ENCODE data around the gene TK2.

DNA sequence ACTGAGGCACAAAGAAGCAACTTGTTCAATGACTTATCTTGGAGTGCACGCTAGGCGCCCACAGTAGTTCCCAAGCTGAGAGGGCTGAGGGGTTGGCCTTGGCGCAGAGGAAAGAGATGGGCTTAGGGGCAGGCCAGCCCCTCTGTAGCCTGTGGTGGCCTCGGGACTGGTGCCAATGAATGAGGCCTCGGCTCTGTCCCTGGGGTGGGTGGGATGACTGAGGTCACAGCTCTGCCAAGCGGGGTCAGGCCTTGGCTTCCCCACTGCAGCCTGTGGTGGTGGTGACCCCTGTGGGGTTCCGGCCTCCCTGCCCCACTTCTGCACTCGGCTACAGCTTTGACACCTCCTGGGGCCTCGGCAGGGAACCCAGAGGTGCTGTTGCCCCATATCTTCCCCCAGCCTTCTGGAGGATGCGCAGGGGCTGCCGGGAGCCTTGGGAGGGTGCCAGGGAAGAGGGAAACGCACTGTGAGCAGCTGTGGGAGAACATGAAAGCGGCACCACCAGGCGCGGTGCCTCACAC, 76.8 kb downstream of the TK2 start:
- TF ChIP-seq POLR2A (IDR thresholded peaks at IDR 0.05; ENCODE audit: low read length) = no peak
- TF ChIP-seq, protein P1, sequence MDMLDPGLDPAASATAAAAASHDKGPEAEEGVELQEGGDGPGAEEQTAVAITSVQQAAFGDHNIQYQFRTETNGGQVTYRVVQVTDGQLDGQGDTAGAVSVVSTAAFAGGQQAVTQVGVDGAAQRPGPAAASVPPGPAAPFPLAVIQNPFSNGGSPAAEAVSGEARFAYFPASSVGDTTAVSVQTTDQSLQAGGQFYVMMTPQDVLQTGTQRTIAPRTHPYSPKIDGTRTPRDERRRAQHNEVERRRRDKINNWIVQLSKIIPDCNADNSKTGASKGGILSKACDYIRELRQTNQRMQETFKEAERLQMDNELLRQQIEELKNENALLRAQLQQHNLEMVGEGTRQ (IDR thresholded peaks at IDR 0.05) = no peak
- TF ChIP-seq EP300 (IDR thresholded peaks at IDR 0.05) = no peak
- no peak for TF ChIP-seq NFE2L2 (conservative IDR thresholded peaks at IDR 0.05; ENCODE audit: low read length)
- no peak for TF ChIP-seq CTCF (IDR thresholded peaks at IDR 0.05)
- TF ChIP-seq JUN (IDR thresholded peaks at IDR 0.05) = no peak
- TF ChIP-seq KDM1A (IDR thresholded peaks at IDR 0.05; ENCODE audit: low read depth) = no peak
